Stimulated activated naive B cell treated with anti-CD40 and anti-IgM and Interleukin-4, amounts not matched to agents 10 μg/mL and 1 μg/mL and 100 μg/mL, for 72 hours (primary cell): ENCODE data around the gene C2orf66.

ENCODE experiments used
- ATAC-seq, 2 donors: fragments of 150-1000 bp; cut with Tn5 transposase; replicated peaks; 2 replicates each; pipeline ENCODE4 v1.10.0; 2021; ENCODE audit warnings: moderate library complexity in 1 of 2
- DNase-seq: peaks from one replicate; pipeline ENCODE4 v3.0.0; 2021
- H3K27ac Mint-ChIP-seq: one replicate; pipeline ENCODE4 v1.8.0; 2022; ENCODE audit warnings: mild to moderate bottlenecking, mixed read lengths
- H3K27me3 Mint-ChIP-seq, 2 donors: one replicate each; pipeline ENCODE4 v1.8.0; 2022; ENCODE audit warnings: mixed read lengths in 2 of 2
- H3K36me3 Mint-ChIP-seq, 2 donors: one replicate each; pipeline ENCODE4 v1.8.0; 2022; ENCODE audit warnings: mixed read lengths in 2 of 2, mild to moderate bottlenecking in 1 of 2
- H3K4me1 Mint-ChIP-seq, 2 donors: one replicate each; pipeline ENCODE4 v1.8.0; 2022; ENCODE audit warnings: mixed read lengths in 2 of 2, mild to moderate bottlenecking in 1 of 2
- H3K4me3 Mint-ChIP-seq, 2 donors: one replicate each; pipeline ENCODE4 v1.8.0; 2022; ENCODE audit warnings: mild to moderate bottlenecking in 2 of 2, mixed read lengths in 2 of 2, moderate library complexity in 1 of 2
- H3K9me3 Mint-ChIP-seq, 2 donors: one replicate each; pipeline ENCODE4 v1.8.0; 2022; ENCODE audit warnings: mixed read lengths in 2 of 2, mild to moderate bottlenecking in 1 of 2

C2orf66 gene

DNA sequence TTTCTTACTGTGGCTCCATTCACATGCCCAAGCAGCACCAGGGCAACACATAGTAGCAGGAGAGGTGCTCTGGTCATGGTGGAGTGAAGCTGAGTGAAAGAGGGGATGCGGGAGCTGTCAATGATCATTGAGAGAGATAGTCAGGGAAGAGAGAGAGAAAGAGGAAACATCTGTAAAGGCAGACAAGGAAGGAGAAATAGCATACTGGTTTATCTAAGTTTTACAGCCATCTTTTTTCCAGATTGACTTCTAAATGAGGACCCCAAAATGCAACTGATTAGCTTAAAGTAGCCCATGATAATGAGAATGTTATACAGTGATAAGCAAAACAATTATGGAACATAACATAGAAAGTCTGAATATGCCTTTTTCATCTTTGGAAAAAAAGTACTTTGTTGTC lies at the start of gene C2orf66:
Gene C2orf66, minus strand, starts transcription at position 96 of the 400 bp plus-strand sequence. Its CDS starts 19 bp downstream, at position 77.
- H3K36me3 Mint-ChIP-seq, result no peaks in the 10 kb centered on the region
- DNase-seq, result no peak
- ATAC-seq, result no peak
- H3K27ac Mint-ChIP-seq, result no peak within 1 kb of the TSS
- H3K4me1 Mint-ChIP-seq, result no peaks in the 10 kb centered on the region
- peaks cover 25 to 43% of the 10 kb centered on the region in 2 donors for H3K27me3 Mint-ChIP-seq
- H3K9me3 Mint-ChIP-seq, result peaks cover 3 to 6% of the 10 kb centered on the region in 2 donors
- H3K4me3 Mint-ChIP-seq, result no peak within 1 kb of the TSS

DNA sequence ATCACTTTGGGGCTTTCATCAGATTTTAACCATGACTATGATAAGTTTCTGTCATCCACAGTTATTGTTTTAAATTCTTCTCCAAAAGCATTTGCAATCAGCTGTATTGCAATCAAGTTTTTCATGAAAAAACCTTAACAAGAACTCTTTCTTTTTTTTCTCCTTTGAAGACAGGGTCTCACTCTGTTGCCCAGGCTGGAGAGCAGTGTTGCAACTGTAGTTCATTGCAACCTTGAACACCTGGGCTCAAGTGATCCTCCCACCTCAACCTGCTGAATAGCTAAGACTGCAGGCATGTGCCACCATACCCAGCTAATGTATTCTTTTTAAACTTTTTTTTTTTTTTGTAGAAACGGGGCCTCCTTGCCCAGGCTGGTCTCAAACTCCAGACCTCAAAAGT lies 45.5 kb upstream of the C2orf66 start:
- ATAC-seq, result no peak
- H3K27me3 Mint-ChIP-seq, result no peaks in the 10 kb centered on the region
- DNase-seq, result no peak
- peaks cover 0 to 2% of the 10 kb centered on the region in 2 donors for H3K4me1 Mint-ChIP-seq
- H3K4me3 Mint-ChIP-seq, result no peak overlapping the region
- H3K27ac Mint-ChIP-seq, result no peak overlapping the region
- H3K36me3 Mint-ChIP-seq, result peaks cover 6 to 14% of the 10 kb centered on the region in 2 donors
- peaks cover 6 to 7% of the 10 kb centered on the region in 2 donors for H3K9me3 Mint-ChIP-seq

DNA sequence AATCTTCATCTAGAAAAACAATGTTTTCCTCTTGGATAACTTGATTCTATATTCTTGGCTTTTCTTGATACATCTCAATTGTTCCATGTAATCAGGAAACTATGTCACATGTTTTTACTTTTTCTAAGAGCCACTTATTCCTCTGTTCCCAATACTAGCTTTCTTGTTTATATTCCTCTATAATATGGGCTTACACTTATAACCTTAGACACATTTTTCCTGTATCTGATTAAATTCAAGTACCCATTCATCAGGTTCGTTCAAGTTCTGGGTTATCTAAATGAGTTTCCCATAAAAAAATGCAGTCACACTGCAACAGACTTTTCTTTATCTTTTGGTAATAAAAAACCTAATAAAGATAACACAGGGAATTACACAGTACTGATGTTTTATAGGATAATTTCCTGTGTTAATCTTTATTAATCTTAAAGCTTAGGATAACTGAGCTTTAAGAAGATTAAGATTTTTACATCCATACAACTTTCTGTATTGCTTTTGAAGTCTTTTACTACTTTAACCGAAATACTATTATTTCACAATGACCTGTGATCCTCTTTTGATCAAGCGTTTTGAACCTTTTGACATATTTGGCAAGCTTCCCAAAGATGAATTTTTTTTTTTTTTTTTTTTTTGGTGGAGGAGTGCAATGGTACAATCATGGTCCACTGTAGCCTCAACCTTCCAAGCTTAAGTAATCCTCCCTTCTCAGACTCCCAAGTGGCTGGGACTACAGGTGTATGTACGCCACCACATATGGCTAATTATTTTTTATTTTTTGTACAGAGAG lies 44.3 kb upstream of the C2orf66 start:
- Mint-ChIP-seq H3K27me3 (no peaks in the 10 kb centered on the region), H3K36me3 (peaks cover 2 to 6% of the 10 kb centered on the region in 2 donors), H3K27ac (no peak overlapping the region), H3K4me3 (no peak overlapping the region), H3K4me1 (peaks cover 0 to 2% of the 10 kb centered on the region in 2 donors), H3K9me3 (peaks cover 2 to 3% of the 10 kb centered on the region in 2 donors)
- ATAC-seq (no peak), DNase-seq (no peak)

DNA sequence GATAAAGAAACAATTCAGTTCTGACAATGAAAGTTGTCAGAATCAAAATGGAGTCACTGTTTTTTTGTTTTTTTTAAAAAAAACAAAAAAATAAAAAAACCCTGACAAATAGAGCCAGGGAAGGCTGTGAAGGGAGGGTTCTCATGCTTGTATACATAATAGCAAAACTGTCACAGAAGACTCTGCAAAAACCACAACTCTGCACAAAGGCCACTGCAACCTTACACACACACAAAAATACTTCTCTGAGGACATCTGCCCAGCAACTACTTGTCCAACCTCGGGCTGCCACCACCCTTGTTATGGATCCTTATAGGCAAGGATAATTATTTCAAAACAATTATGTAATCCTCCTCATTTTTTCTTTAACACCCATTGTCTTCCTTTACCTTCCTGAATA lies 41.9 kb upstream of the C2orf66 start:
- Mint-ChIP-seq H3K4me3 (no peak overlapping the region), H3K4me1 (peaks cover 0 to 2% of the 10 kb centered on the region in 2 donors), H3K36me3 (no peaks in the 10 kb centered on the region), H3K27ac (no peak overlapping the region), H3K9me3 (no peaks in the 10 kb centered on the region), H3K27me3 (no peaks in the 10 kb centered on the region)
- ATAC-seq (no peak), DNase-seq (no peak)

DNA sequence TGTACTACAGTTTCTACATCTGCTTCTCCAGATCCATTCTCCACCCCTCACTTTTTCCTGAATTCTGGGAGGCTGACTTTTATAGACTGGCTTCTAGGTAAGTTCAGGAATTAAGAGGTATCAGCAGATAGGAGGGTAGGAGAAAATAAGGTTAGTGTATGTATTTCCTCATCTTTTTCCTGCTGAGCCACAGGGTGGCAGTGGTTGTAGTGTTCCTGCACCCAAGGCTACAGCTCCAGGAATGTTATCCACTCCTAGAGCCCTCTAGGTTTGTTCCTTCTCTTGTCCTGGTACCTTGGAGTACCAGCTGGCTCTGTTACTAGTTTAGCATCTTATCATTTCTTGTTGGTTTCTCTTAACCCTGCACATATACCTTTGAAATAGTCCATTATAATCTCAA lies 40.7 kb upstream of the C2orf66 start:
- H3K27me3 Mint-ChIP-seq, result no peaks in the 10 kb centered on the region
- no peaks in the 10 kb centered on the region for H3K36me3 Mint-ChIP-seq
- peaks cover 0 to 2% of the 10 kb centered on the region in 2 donors for H3K4me1 Mint-ChIP-seq
- H3K4me3 Mint-ChIP-seq, result no peak overlapping the region
- H3K27ac Mint-ChIP-seq, result no peak overlapping the region
- DNase-seq, result no peak
- no peak for ATAC-seq
- H3K9me3 Mint-ChIP-seq, result no peaks in the 10 kb centered on the region

DNA sequence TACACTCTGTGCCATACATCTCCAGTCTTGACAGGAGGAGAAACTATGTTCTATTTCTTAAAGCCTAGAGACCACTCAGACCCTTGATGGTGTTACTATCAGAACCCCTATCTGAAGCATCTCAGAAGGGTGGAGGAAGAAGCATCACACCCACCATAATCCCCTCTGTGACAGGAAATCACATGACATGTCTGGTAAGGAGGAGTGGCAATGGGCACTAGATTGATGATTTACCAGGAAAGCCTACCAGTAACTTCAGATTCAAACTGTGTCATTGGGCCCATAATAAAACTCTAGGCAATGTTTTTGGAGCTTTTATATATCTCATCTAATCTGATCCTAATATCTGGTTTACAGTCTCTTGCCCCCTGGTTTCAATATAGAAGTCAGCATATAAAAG lies 37.1 kb upstream of the C2orf66 start:
- DNase-seq (no peak), ATAC-seq (no peak)
- H3K4me1 Mint-ChIP-seq, result no peaks in the 10 kb centered on the region
- no peaks in the 10 kb centered on the region for H3K27me3 Mint-ChIP-seq
- no peak overlapping the region for H3K4me3 Mint-ChIP-seq
- H3K36me3 Mint-ChIP-seq, result no peaks in the 10 kb centered on the region
- no peaks in the 10 kb centered on the region for H3K9me3 Mint-ChIP-seq
- no peak overlapping the region for H3K27ac Mint-ChIP-seq

DNA sequence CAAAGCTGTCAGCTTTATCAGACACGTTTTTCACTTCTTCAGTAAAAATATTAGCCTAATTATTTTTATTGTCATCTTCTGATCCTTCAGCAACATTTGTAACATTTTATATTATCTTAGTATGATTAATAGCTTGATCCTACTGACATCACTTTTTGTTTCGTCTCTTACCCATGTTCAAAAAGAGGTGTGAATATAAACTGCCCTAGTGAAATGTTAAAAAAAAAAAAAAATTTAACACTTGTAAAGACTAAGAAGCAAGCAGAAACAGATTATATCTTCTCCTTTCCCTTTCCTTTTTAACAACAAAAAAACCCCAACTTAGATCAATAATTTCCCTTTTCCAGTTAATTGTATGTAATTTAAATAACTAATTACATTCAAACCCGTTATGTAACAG lies 36.2 kb upstream of the C2orf66 start:
- DNase-seq (no peak), ATAC-seq (no peak)
- no peak overlapping the region for H3K27ac Mint-ChIP-seq
- no peak overlapping the region for H3K4me3 Mint-ChIP-seq
- no peaks in the 10 kb centered on the region for H3K4me1 Mint-ChIP-seq
- no peaks in the 10 kb centered on the region for H3K36me3 Mint-ChIP-seq
- H3K27me3 Mint-ChIP-seq, result no peaks in the 10 kb centered on the region
- no peaks in the 10 kb centered on the region for H3K9me3 Mint-ChIP-seq

DNA sequence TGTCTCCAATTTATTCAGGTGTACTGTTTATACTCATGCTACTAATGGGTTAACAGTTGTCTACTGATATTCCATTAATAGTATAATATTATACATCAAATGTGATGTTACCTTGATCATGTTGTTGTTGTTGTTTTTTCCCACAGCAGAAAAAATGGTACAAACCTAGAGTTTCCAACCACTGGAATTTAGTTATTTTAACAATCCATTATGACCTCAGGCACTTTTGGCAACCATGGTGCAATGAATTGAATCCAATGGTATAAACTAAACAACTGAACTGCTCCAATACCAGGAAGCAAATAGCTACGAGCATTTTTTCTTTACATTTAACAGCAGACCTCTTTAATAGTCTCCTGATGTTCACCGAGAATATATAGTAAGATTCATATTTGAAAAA lies 31.0 kb upstream of the C2orf66 start:
- Mint-ChIP-seq H3K27ac (no peak overlapping the region), H3K36me3 (no peaks in the 10 kb centered on the region), H3K4me1 (peaks cover 0 to 2% of the 10 kb centered on the region in 2 donors), H3K27me3 (no peaks in the 10 kb centered on the region), H3K4me3 (no peak overlapping the region), H3K9me3 (no peaks in the 10 kb centered on the region)
- DNase-seq (no peak), ATAC-seq (no peak)

DNA sequence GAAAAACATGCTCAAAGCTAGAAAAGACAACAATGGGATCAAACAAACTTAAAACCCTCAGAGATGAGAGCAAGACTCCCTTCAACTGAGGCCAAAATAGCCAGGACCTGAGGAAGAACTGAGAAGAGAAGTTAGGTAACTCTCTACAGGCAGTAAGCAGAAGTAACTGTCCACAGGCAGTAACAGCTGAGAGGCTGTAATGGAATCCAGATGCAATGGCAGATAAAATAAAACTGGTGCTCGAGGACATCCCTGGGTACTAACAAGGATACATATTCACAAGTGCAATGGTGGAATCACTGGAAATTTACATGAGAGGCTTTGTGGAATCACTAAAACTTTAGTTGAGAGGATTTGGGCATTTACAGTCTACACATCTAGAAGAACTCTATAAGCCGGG lies 30.4 kb upstream of the C2orf66 start:
- Mint-ChIP-seq H3K4me3 (no peak overlapping the region), H3K36me3 (no peaks in the 10 kb centered on the region), H3K27me3 (no peaks in the 10 kb centered on the region), H3K27ac (no peak overlapping the region), H3K9me3 (no peaks in the 10 kb centered on the region), H3K4me1 (peaks cover 0 to 8% of the 10 kb centered on the region in 2 donors)
- DNase-seq (no peak), ATAC-seq (no peak)

DNA sequence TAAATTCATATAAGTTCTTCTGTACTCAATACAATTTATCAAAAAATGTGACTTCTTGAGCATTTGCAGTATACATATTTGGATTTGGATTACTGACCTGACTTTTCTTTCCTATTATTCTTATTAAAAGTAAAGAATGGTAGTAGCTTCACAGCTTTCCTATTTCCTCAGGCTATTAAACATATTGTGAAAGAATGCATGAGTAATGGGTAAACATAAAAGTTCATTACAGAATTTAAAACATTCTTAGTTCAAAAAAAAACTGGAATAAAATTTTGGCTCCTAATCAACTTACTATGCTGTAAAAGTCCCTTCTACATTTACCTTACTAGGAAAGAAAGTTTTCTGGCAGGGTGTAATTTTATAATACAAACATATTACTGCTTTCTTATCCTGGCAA lies 27.3 kb upstream of the C2orf66 start:
- DNase-seq (no peak), ATAC-seq (no peak)
- H3K27me3 Mint-ChIP-seq, result no peaks in the 10 kb centered on the region
- H3K4me3 Mint-ChIP-seq, result no peak overlapping the region
- H3K36me3 Mint-ChIP-seq, result no peaks in the 10 kb centered on the region
- H3K4me1 Mint-ChIP-seq, result peaks cover 0 to 8% of the 10 kb centered on the region in 2 donors
- H3K27ac Mint-ChIP-seq, result no peak overlapping the region
- H3K9me3 Mint-ChIP-seq, result no peaks in the 10 kb centered on the region

DNA sequence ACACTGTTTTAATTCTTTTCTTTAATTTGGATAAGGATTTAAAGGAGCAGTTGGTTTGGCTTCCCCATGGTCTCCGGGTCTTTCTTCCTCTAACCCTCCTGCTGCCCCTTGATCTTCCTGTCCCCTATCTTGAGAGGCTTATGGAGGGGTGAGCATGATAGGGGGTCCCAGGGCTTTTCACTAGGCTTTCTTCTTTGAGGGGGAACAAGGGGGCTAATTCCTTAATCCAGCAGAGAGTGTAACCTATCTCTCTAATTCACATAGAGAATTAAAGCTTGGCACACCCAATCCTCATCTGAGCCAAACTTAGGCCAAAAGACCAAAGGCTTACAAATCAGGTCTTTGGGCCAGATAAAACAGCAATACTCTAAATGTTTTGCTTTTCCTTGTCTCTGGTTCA lies 21.5 kb upstream of the C2orf66 start:
- Mint-ChIP-seq H3K4me1 (peaks cover 2 to 8% of the 10 kb centered on the region in 2 donors), H3K4me3 (no peak overlapping the region), H3K9me3 (no peaks in the 10 kb centered on the region), H3K27ac (no peak overlapping the region), H3K36me3 (no peaks in the 10 kb centered on the region), H3K27me3 (peaks cover under 1 to 5% of the 10 kb centered on the region in 2 donors)
- ATAC-seq (no peak), DNase-seq (no peak)

DNA sequence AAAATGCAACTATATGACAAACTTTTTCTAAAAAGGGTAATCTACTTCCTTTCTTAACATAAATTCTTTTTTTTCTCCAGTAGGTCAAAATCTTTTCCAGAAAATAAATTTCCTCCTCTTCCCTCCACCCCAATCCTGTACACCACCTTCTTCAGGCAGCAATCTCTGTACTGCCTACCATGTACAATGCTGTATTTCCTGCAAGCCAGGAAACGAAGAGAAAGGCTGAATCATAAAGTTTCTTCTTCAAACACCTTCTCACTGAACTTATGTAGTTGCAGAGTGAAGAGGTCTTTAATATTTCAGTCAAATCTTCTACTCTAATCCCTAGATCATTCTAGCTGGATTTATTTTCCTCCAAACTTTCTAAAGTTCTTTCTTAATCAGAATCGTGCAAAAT lies 18.2 kb upstream of the C2orf66 start:
- no peak for ATAC-seq
- no peaks in the 10 kb centered on the region for H3K36me3 Mint-ChIP-seq
- no peaks in the 10 kb centered on the region for H3K9me3 Mint-ChIP-seq
- H3K4me3 Mint-ChIP-seq, result no peak overlapping the region
- no peak overlapping the region for H3K27ac Mint-ChIP-seq
- DNase-seq, result no peak
- H3K27me3 Mint-ChIP-seq, result peaks cover 15 to 30% of the 10 kb centered on the region in 2 donors
- H3K4me1 Mint-ChIP-seq, result peaks cover 0 to 2% of the 10 kb centered on the region in 2 donors

DNA sequence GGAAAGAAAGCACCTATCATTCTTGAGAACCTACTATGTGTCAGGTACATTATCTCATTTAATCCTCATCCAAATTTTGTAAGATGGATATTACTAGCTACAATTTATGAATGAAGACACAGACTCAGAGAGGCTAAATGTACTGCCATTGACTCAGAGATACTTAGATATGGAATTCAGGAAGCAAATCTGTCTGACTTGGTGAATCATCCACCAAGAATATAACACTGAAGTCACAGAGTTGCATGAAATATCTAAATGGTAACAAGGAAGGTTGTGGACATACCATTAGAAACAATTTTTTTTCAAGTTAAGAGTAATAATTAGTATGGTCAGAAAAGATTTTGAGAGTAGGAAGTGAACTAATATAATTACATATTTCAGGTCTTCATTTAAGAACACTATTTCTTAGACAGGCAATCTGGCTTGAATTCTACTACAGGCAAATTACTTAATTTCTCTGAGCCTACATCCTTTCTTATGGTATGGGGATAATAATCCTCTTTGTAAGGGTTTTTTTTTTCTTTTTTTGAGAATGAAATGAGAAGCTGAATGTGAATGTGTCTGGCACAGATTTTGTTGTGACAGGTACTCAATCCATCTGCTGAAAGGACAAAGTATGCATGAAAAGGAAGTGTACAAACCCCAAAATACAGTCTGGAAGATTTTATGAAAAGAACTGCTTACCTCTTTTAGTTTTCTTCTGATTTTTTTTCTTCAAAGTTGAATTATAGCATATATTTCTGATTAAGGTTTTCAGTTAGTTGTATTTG lies 14.8 kb upstream of the C2orf66 start:
- no peak overlapping the region for H3K4me3 Mint-ChIP-seq
- H3K27me3 Mint-ChIP-seq, result peaks cover 25 to 35% of the 10 kb centered on the region in 2 donors
- H3K27ac Mint-ChIP-seq, result no peak overlapping the region
- peaks cover 0 to 5% of the 10 kb centered on the region in 2 donors for H3K36me3 Mint-ChIP-seq
- ATAC-seq (no peak), DNase-seq (no peak)
- peaks cover 4% of the 10 kb centered on the region in 2 donors for H3K9me3 Mint-ChIP-seq
- H3K4me1 Mint-ChIP-seq, result peaks cover 0 to 2% of the 10 kb centered on the region in 2 donors

DNA sequence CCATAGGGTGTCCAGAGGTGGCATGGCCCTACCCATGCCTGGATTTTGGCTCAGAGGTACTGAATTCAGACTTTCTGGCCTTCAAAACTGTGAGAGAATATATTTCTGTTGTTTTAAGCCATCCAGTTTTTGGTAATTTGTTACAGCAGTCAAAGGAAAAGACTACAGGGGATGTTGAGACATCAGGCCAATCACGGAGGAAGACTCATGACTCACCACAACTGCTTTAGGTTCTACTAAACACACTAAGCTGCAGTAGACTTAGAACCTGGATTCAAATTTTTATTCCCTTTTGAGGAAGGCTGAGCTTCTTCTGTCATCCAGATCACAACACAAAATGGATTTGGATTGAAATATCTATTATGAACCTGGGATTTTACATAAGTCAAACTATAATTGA lies 12.0 kb upstream of the C2orf66 start:
- no peak for DNase-seq
- Mint-ChIP-seq H3K36me3 (peaks cover 0 to 5% of the 10 kb centered on the region in 2 donors), H3K9me3 (peaks cover 9% of the 10 kb centered on the region in 2 donors), H3K4me3 (no peak overlapping the region), H3K27ac (no peak overlapping the region), H3K27me3 (peaks cover 25 to 37% of the 10 kb centered on the region in 2 donors), H3K4me1 (no peaks in the 10 kb centered on the region)
- ATAC-seq, result no peak
